Endothelial cell of umbilical vein (primary cell): ENCODE data around the gene ARL5B. TPM values are rescaled to one million over a fixed set of nuclear protein-coding genes. Genes with fewer than 3 reads are reported as not detected.

ENCODE experiments used
- BruUV-seq: library from RNA; stranded (reverse); fragments of 400-500 nt; replicated peaks from 2 replicates; lab custom pipeline; 2021; lab: Mats Ljungman, UMichigan
- CTCF ChIA-PET: fragments of 300-600, 350-600 bp; sonication (Branson Sonifier 250); formaldehyde crosslinking; loops from one replicate; lab custom pipeline; 2021; ENCODE audit warnings: antibody characterized with exemption, inconsistent platforms; lab: Charles Lee
- POLR2A ChIA-PET: fragments of 300-600, 350-600 bp; sonication (Branson Sonifier 250); formaldehyde crosslinking; loops from one replicate; lab custom pipeline; 2021; ENCODE audit warnings: antibody characterized with exemption, inconsistent platforms; lab: Charles Lee
- DNase-seq: peaks from one replicate; pipeline ENCODE4 v3.0.0-alpha.2; 2011; ENCODE audit warnings: low read depth, low spot score
- FAIRE-seq: peaks from 2 replicates; lab custom pipeline; 2011; peaks lifted over from hg19 to GRCh38; lab: Jason Lieb, UNC
- H2AFZ ChIP-seq: 2 replicates; pipeline ENCODE4 v1.6.0; 2012; ENCODE audit warnings: low read depth, low read length, control low read depth, inconsistent platforms
- H3K27ac ChIP-seq: 2 replicates; pipeline ENCODE4 v1.5.1; 2011; ENCODE audit warnings: low read depth, mild to moderate bottlenecking, control low read depth, low read length, moderate library complexity; ENCODE audit not compliant: insufficient read depth
- H3K27me3 ChIP-seq, 2 experiments: 2 replicates each; pipeline versions ENCODE4 v1.6.0 to v1.6.1; 2011; ENCODE audit warnings: low read length in 2 of 2, mixed read lengths in 1 of 2; ENCODE audit not compliant: control insufficient read depth in 2 of 2, insufficient read depth in 2 of 2
- H3K36me3 ChIP-seq, 2 experiments: 2 replicates in 1 of 2; 3 replicates in 1 of 2; pipeline ENCODE4 v1.5.1; 2011; ENCODE audit warnings: low read length in 2 of 2, mild to moderate bottlenecking in 1 of 2, moderate library complexity in 1 of 2; ENCODE audit not compliant: control insufficient read depth in 2 of 2, insufficient read depth in 2 of 2; ENCODE audit errors: extremely low read depth in 1 of 2
- H3K4me1 ChIP-seq: 3 replicates; pipeline ENCODE4 v1.5.1; 2011; ENCODE audit warnings: mild to moderate bottlenecking, low read length; ENCODE audit not compliant: control insufficient read depth, insufficient read depth; ENCODE audit errors: extremely low read depth
- H3K4me2 ChIP-seq: 2 replicates; pipeline ENCODE4 v1.6.1; 2011; ENCODE audit warnings: low read length, control low read depth, mixed read lengths; ENCODE audit not compliant: insufficient read depth
- H3K4me3 ChIP-seq, 3 experiments: fragments of 200-600 bp in 1 of 3; sonication (generic), shearing (Covaris generic) in 1 of 3; replicated peaks in 1 of 3; 2 replicates each; pipeline ENCODE4 v1.5.1; 2011 to 2016; ENCODE audit warnings: control low read depth in 3 of 3, low read length in 3 of 3, mild to moderate bottlenecking in 2 of 3, inconsistent platforms in 1 of 3, low read depth in 1 of 3, moderate library complexity in 1 of 3; ENCODE audit not compliant: insufficient read depth in 1 of 3
- H3K79me2 ChIP-seq: 2 replicates; pipeline ENCODE4 v1.6.0; 2012; ENCODE audit warnings: low read length, inconsistent platforms; ENCODE audit not compliant: control insufficient read depth, insufficient read depth
- H3K9ac ChIP-seq: replicated peaks from 2 replicates; pipeline ENCODE3; 2011; ENCODE audit warnings: low read length, control low read depth; ENCODE audit not compliant: insufficient read depth; ENCODE audit errors: extremely low read depth
- H3K9me1 ChIP-seq: replicated peaks from 3 replicates; pipeline ENCODE4 v1.6.0; 2011; ENCODE audit warnings: mild to moderate bottlenecking, low read length; ENCODE audit not compliant: control insufficient read depth, insufficient read depth; ENCODE audit errors: extremely low read depth
- H3K9me3 ChIP-seq: replicated peaks from 2 replicates; pipeline ENCODE4 v1.5.1; 2012; ENCODE audit warnings: low read length, inconsistent platforms; ENCODE audit not compliant: control insufficient read depth, insufficient read depth
- H4K20me1 ChIP-seq: replicated peaks from 2 replicates; pipeline ENCODE3; 2011; ENCODE audit warnings: mild to moderate bottlenecking, low read length; ENCODE audit not compliant: control insufficient read depth, insufficient read depth; ENCODE audit errors: extremely low read depth
- EZH2 ChIP-seq: IDR thresholded peaks from 2 replicates; pipeline ENCODE4 v1.6.1; 2012; ENCODE audit warnings: borderline replicate concordance, low read depth, mild to moderate bottlenecking, moderate library complexity, low read length, inconsistent platforms; ENCODE audit not compliant: severe bottlenecking
- FOS ChIP-seq: IDR thresholded peaks from 2 replicates; pipeline ENCODE4 v1.6.1; 2011; ENCODE audit warnings: mild to moderate bottlenecking, low read length, moderate library complexity, borderline replicate concordance; ENCODE audit not compliant: insufficient read depth
- GATA2 ChIP-seq: IDR thresholded peaks from 2 replicates; pipeline ENCODE4 v1.7.0; 2011; ENCODE audit warnings: low read depth, mild to moderate bottlenecking, moderate library complexity, mixed read lengths, low read length; ENCODE audit not compliant: insufficient read length, insufficient read depth
- JUN ChIP-seq: IDR thresholded peaks from 2 replicates; pipeline ENCODE4 v1.6.1; 2011; ENCODE audit warnings: borderline replicate concordance, low read depth; ENCODE audit not compliant: insufficient read length, insufficient read depth
- MAX ChIP-seq: IDR thresholded peaks from 2 replicates; pipeline ENCODE4 v1.6.1; 2011; ENCODE audit not compliant: insufficient read depth, insufficient read length
- MYC ChIP-seq: IDR thresholded peaks from one replicate; pipeline ENCODE4 v1.6.1; 2011; ENCODE audit warnings: mild to moderate bottlenecking, low read depth, low read length
- POLR2A ChIP-seq: IDR thresholded peaks from 2 replicates; pipeline ENCODE4 v1.6.1; 2012; ENCODE audit warnings: low read depth, mild to moderate bottlenecking, control low read depth, low read length
- POLR2AphosphoS5 ChIP-seq: IDR thresholded peaks from 2 replicates; pipeline ENCODE4 v1.6.1; 2012; ENCODE audit warnings: low read depth, mild to moderate bottlenecking, control low read depth, low read length, moderate library complexity; ENCODE audit not compliant: insufficient read depth
- dilution Hi-C: fragments of 300-500 bp; cut with MboI; formaldehyde crosslinking; loops from one replicate; pipeline ENCODE4 v1.15.0; 2019; ENCODE audit warnings: low sequenced_read_pairs; ENCODE audit not compliant: extremely low pct_ligation_motif_present
- intact Hi-C: fragments of 100-400 bp; cut with micrococcal nuclease; formaldehyde crosslinking; loops from one replicate; pipeline ENCODE4 v1.10.0; 2022
- polyA plus RNA-seq, 4 experiments: library from polyadenylated mRNA; depleted of rRNA in 3 of 4; stranded (reverse) in 3 of 4; unstranded in 1 of 4; fragments of >200 nt; gene quantifications; 2 replicates each; pipeline versions ENCODE4 v1.2.1 to v1.2.3, GENCODE V29; 2011 to 2012; ENCODE audit warnings: missing spikeins in 1 of 4
- total RNA-seq: library from RNA; stranded (reverse); gene quantifications from 2 replicates; pipeline ENCODE4 v1.2.3, GENCODE V29; 2021
- TF ChIP-seq, protein P1 (sequence below), 2 donors: IDR thresholded peaks; 1 replicate in 1 of 2; 2 replicates in 1 of 2; pipeline ENCODE4 v1.5.1; 2011; ENCODE audit warnings: low read length in 2 of 2, mild to moderate bottlenecking in 2 of 2, moderate library complexity in 2 of 2, control low read depth in 1 of 2, inconsistent platforms in 1 of 2, low read depth in 1 of 2; ENCODE audit not compliant: insufficient read depth in 1 of 2; ENCODE audit errors: extremely low read depth in 1 of 2

The ARL5B gene
- total and polyA plus RNA-seq, 2 donors (not counting 3 experiments of a cell fraction or from before 2014, with no cell fraction given) = 5.1 to 19.1 TPM

- H3K9me3 ChIP-seq = no peaks in the 10 kb centered on the region
- H4K20me1 ChIP-seq = no peaks in the 10 kb centered on the region
- H3K27ac ChIP-seq = peak overlapping the region; percentile 95
- no peaks in the 10 kb centered on the region for H3K36me3 ChIP-seq
- H2AFZ ChIP-seq = peak overlapping the region; percentile 79
- intact Hi-C loops (loop anchor here (1.0 to 2.0 kb wide), 3 partner anchors 9 to 50 kb away; partner anchors contain the start of gene NSUN6), dilution Hi-C loops (no loop called here)
- H3K4me2 ChIP-seq = peak overlapping the region; percentile 99
- peak; percentile 26 for FAIRE-seq
- peaks cover 56% of the 10 kb centered on the region for H3K79me2 ChIP-seq
- no peak for DNase-seq
- peak overlapping the region; percentile 96 to 98 (median 96) for H3K4me3 ChIP-seq
- H3K9me1 ChIP-seq = no peaks in the 10 kb centered on the region
- no peaks in the 10 kb centered on the region for H3K27me3 ChIP-seq
- ChIA-PET CTCF (no interaction called here), POLR2A (no interaction called here)
- H3K9ac ChIP-seq = peak overlapping the region; percentile 99
- no peak for TF ChIP-seq JUN
- no peak for TF ChIP-seq MYC
- no peak for TF ChIP-seq POLR2A
- TF ChIP-seq, protein P1, sequence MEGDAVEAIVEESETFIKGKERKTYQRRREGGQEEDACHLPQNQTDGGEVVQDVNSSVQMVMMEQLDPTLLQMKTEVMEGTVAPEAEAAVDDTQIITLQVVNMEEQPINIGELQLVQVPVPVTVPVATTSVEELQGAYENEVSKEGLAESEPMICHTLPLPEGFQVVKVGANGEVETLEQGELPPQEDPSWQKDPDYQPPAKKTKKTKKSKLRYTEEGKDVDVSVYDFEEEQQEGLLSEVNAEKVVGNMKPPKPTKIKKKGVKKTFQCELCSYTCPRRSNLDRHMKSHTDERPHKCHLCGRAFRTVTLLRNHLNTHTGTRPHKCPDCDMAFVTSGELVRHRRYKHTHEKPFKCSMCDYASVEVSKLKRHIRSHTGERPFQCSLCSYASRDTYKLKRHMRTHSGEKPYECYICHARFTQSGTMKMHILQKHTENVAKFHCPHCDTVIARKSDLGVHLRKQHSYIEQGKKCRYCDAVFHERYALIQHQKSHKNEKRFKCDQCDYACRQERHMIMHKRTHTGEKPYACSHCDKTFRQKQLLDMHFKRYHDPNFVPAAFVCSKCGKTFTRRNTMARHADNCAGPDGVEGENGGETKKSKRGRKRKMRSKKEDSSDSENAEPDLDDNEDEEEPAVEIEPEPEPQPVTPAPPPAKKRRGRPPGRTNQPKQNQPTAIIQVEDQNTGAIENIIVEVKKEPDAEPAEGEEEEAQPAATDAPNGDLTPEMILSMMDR (IDR thresholded peaks at IDR 0.05; ENCODE audit: extremely low read depth in 1 of 2, insufficient read depth in 1 of 2, low read depth in 1 of 2, low read length in 2 of 2) = no peak
- no peak for TF ChIP-seq EZH2
- TF ChIP-seq MAX = no peak
- no peak for TF ChIP-seq FOS
- TF ChIP-seq GATA2 = no peak
- no peak for TF ChIP-seq POLR2AphosphoS5
- H3K4me1 ChIP-seq = peaks cover 17% of the 10 kb centered on the region
- BruUV-seq = TSS peak; percentile 28
Measured at GRCh38 chr10:18659819-18660535, 746 bp downstream of the ARL5B start.
